Measurements from ENCODE around the gene ZNF101.
"Not testable (repeated sequence)": the region's sequence is repeated elsewhere in the genome, so short reads cannot be mapped to it uniquely, and the experiment has no call there.

The ZNF101 gene

DNA sequence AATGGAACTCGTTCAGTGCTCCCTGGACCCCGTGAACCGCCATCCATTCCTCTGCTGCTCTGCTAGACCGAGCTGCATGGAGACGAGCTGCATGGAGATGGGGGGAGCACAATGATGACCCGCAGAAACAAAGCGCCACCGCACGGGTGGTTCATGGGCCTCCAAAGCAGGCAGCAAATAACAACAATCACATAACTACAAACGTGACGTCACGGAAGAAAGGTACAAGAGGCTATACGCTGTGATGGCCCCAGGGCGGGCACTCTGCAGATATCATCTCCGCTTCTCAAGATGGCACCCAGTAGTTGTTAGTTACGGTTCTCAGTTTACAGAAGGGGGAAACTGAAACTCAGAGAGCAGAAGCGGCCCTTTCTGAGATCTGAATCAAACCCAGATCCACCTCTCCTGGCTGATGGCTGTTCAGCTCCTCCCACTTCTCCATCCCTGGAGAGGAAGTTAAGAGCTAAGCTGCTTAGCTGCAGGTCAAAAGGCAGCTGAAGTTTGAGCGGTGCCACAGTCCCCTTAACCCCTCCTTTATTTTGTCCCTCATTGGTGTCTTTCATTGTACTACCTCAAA lies 6.9 kb upstream of the ZNF101 start:
- DNase-seq (ENCODE audit: low spot score), result no peak

DNA sequence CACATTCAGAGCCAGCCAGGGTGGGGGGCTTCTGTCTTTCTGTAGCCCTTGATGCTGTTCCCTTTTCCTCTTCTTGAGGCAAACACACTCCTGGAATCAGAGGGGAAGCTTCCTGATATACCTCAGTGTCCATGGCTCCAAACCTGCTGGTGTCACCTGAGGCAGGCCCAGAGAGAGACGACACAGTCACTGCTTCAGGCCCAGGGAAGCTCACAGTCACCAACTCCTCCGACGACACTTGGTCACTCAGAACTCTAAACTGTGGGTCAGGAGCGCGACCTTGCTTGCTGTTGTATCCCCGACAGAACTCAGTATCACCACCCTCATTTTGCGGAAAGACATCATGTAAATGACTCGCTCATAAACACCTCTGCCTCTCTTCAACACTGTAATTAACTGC lies 6.3 kb upstream of the ZNF101 start:
- DNase-seq (ENCODE audit: low spot score), result no peak

GRCh38 chr19:19662871-19663255 lies 5.8 kb upstream of the ZNF101 start:
- DNase-seq (ENCODE audit: low spot score), result no peak

GRCh38 chr19:19663256-19664120 lies 5.2 kb upstream of the ZNF101 start, which contains the start of gene ATP13A1:
Gene ATP13A1, minus strand, starts transcription at chr19:19663676. Its CDS starts 10 bp downstream, at chr19:19663666.
- DNase-seq (ENCODE audit: low spot score), result peak; percentile 95

GRCh38 chr19:19665420-19665948 lies 3.2 kb upstream of the ZNF101 start:
- not testable (repeated sequence) for DNase-seq (ENCODE audit: low spot score)

DNA sequence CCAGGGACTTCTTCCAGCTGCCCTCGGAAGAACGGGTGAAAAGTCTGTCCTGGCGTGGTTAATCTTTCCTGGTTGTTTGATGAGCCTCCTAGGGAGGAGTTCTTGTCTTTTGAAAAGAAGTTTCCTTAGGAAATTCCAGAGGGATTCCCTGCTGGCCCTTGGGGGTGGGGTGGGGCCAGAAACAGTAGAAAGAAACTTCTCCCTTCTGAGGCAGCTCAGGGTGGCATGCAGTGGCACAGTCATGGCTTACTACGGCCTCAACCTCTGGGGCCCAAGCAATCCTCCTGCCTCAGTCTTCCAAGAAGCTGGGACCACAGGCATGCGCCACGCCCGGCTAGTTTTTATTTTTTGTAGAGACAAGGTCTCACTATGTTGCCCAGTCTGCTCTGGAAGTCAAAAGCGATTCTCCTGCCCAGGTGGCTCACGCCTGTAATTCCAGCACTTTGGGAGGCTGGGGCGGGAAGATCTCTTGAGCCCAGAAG lies 1.5 kb downstream of the ZNF101 start:
- no peak for DNase-seq (ENCODE audit: low spot score)

DNA sequence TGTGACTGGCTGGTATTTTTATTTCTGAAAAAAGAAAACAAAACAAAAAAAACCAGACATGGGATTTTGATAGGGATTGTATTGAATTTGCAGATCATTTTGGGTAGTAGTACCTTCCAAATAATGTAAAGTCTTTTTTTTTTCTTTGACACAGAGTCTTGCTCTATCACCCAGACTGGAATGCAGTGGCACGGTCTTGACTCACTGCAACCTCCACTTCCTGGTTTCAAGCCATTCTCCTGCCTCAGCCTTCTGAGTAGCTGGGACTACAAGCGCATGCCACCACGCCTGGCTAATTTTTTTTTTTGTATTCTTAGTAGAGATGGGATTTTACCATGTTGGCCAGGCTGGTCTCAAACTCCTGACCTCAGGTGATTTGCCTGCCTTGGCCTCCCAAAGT lies 4.2 kb downstream of the ZNF101 start:
- DNase-seq (ENCODE audit: low spot score), result no peak

DNA sequence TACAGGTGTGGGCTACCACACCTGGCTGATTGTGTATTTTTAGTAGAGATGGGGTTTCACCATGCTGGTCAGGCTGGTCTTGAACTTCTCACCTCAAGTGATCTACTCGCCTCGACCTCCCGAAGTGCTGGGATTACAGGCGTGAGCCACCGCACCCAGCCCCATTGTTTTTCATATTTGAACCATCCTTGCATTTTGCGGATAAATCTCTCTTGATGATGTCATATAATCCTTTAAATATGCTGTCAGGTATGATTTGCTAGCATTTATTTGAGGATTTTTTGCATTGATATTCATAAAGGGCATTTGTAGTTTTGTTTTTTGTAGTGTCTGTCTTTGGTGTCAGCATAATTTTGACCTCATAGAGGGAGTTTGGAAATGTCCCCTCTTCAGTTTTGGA lies 5.7 kb downstream of the ZNF101 start:
- DNase-seq (ENCODE audit: low spot score), result no peak

DNA sequence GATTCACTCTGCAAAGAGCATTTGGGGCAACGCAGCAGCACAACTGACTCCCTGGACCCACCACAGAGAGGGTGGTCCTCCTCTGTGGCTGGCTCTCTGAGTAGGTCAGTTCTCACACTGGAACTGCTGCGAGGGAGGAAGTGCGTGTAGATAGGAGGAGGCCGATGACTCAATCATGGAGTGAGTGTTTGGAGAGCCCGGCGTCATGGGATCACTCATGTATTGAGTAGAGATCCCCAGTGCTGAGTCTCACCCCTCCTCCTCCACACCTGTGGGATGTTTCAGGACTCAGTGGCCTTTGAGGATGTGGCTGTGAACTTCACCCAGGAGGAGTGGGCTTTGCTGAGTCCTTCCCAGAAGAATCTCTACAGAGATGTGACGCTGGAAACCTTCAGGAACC lies 8.9 kb downstream of the ZNF101 start:
- no peak for DNase-seq (ENCODE audit: low spot score)

DNA sequence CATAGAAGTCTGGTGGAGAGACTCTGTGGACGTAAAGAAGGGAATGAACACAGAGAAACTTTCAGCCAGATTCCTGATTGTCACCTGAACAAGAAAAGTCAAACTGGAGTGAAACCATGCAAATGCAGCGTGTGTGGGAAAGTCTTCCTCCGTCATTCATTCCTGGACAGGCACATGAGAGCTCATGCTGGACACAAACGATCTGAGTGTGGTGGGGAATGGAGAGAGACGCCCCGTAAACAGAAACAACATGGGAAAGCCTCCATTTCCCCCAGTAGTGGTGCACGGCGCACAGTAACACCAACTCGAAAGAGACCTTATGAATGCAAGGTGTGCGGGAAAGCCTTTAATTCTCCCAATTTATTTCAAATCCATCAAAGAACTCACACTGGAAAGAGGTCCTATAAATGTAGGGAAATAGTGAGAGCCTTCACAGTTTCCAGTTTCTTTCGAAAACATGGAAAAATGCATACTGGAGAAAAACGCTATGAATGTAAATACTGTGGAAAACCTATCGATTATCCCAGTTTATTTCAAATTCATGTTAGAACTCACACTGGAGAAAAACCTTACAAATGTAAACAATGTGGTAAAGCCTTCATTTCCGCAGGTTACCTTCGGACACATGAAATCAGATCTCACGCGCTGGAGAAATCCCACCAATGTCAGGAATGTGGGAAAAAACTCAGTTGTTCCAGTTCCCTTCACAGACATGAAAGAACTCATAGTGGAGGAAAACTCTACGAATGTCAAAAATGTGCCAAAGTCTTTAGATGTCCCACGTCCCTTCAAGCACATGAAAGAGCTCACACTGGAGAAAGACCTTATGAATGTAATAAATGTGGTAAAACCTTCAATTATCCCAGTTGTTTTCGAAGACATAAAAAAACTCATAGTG lies 10.8 kb downstream of the ZNF101 start:
- DNase-seq (ENCODE audit: low spot score), result no peak

- DNase-seq (ENCODE audit: low spot score), result not testable (repeated sequence)
Observed at GRCh38 chr19:19686119-19686518, 17.5 kb downstream of the ZNF101 start.

GRCh38 chr19:19686580-19686979 lies 17.9 kb downstream of the ZNF101 start:
- DNase-seq (ENCODE audit: low spot score), result no peak

- DNase-seq (ENCODE audit: low spot score), result peak; percentile 33
Observed at GRCh38 chr19:19687090-19687489, 18.5 kb downstream of the ZNF101 start.

GRCh38 chr19:19689023-19689422 lies 20.4 kb downstream of the ZNF101 start:
- not testable (repeated sequence) for DNase-seq (ENCODE audit: low spot score)

DNA sequence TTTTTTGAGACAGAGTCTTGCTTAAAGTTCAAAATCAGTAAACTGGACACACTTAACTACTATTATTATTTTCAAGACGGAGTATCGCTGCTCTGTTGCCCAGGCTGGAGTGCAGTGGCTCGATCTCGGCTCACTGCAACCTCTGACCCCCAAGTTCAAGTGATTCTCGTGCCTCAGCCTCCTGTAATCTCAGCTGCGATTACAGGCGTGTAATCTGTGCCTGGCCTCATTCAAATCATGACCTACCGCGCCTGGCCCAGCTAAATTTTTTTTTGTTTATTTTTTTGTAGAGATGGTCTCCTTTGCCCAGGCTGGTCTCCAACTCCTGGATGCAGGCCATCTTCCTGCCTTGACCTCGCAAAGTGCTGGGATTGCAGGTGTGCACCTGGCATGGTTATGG lies 23.0 kb downstream of the ZNF101 start:
- DNase-seq (ENCODE audit: low spot score), result no peak

DNA sequence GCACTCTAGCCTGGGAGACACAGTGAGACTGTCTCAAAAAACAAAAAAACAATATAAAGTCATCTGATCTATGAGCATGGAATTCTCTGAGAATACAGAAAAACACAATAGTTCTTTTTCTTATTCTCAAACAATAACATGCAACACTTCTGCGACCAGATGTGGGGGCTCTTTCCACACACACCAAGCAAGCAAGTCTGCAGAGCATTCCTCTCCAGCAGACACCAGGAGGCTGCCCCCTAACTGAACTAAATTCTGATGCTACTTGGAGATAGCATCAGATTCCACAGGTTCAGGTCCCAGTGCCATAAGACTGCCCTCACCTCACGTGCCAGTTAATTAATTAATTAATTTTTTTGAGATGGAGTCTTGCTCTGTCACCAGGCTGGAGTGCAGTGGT lies 27.7 kb downstream of the ZNF101 start:
- no peak for DNase-seq (ENCODE audit: low spot score)

GRCh38 chr19:19697589-19697988 lies 28.9 kb downstream of the ZNF101 start:
- DNase-seq (ENCODE audit: low spot score), result no peak

DNA sequence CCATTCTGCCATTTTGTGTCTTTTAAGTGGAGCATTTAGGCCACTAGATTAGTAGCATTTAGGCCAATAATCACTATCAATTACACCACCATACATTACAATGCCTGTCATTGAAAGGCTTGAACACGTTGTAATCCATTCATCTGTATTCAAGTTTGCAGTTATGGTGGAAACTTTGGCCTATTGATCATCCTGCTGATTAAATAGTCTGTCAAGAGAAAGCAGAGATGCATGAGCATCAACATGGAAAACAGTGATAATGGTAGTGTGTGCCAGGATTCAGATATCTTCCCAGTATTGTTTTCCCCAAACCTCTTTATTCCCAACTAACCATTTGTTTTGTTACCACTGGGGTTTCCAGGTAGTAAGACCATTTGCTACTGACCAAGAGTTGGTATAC lies 31.9 kb downstream of the ZNF101 start:
- DNase-seq (ENCODE audit: low spot score), result not testable (repeated sequence)

DNA sequence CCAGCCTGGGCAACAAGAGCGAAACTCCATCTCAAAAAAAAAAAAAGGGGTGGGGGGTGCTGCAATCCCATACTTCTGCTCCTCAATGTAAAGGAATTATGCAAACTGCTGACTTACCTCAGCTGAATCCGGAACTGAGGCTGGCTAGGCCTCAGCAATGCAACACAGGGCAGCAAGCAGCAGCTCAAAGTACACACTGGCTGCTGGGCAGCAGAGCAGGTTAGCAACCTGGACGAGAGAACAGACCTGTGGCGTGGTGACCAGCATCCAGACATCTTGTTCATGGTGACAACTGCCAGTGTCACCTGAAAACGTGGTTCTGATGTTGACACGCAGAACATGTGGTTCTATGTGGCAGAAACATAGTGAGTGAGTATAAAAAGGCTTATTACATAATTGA lies 36.2 kb downstream of the ZNF101 start:
- no peak for DNase-seq (ENCODE audit: low spot score)

- DNase-seq (ENCODE audit: low spot score), result no peak
Observed at GRCh38 chr19:19710506-19710905, 41.9 kb downstream of the ZNF101 start.

DNA sequence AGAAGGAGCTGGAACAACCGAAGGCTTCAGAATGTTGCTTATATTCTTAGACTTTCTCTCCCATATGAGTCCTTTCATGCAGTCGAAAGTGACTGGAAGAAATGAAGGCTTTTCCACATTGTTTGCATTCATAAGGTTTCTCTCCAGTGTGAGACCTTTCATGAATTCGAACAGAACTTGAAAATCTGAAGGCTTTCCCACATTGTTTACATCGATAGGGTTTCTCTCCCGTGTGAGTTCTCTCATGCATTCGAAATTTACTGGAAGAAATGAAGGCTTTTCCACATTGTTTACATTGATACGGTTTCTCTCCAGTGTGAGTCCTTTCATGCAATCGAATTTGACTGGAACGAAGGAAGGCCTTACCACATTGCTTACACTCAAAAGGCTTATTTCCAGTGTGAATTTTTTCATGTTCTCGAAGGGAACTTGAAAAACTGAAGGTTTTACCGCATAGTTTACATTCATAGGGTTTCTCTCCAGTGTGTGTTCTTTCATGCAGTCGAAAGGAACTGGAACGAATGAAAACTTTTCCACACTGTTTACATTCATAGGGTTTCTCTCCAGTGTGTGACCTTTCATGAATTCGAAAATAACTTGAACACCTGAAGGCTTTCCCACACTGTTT lies 42.8 kb downstream of the ZNF101 start:
- no peak for DNase-seq (ENCODE audit: low spot score)

All from HuH-7 (cell line).